HG03460 (cell line): ENCODE data around the gene GSK3A.
A peak's percentile ranks its signal among the peaks of the same experiment; 100 is the strongest.

ENCODE experiments used
- ATAC-seq: cut with Tn5 transposase; IDR thresholded peaks from one replicate; pipeline ENCODE4 v1.9.1; 2021; ENCODE audit not compliant: unreplicated experiment

GSK3A gene

GRCh38 chr19:42229301-42229854, 13.0 kb downstream of the GSK3A start:
- no peak for ATAC-seq

GRCh38 chr19:42228641-42229040, 13.8 kb downstream of the GSK3A start:
- ATAC-seq: no peak

- no peak for ATAC-seq
Measured at GRCh38 chr19:42226886-42227285, 15.5 kb downstream of the GSK3A start.

DNA sequence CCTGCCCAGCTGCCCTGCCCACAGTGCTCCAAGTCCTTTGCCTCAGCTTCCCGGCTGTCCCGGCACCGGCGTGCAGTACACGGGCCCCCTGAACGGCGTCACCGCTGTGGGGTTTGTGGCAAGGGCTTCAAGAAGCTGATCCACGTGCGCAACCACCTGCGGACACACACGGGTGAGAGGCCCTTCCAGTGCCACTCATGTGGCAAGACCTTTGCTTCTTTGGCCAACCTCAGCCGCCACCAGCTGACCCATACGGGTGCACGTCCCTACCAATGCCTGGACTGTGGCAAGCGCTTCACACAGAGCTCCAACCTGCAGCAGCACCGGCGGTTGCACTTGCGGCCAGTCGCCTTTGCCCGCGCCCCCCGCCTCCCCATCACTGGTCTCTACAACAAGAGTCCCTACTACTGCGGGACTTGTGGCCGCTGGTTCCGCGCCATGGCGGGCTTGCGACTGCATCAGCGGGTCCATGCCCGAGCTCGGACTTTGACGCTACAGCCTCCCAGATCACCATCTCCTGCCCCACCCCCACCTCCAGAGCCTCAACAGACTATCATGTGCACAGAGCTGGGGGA, 16.6 kb downstream of the GSK3A start:
- no peak for ATAC-seq

DNA sequence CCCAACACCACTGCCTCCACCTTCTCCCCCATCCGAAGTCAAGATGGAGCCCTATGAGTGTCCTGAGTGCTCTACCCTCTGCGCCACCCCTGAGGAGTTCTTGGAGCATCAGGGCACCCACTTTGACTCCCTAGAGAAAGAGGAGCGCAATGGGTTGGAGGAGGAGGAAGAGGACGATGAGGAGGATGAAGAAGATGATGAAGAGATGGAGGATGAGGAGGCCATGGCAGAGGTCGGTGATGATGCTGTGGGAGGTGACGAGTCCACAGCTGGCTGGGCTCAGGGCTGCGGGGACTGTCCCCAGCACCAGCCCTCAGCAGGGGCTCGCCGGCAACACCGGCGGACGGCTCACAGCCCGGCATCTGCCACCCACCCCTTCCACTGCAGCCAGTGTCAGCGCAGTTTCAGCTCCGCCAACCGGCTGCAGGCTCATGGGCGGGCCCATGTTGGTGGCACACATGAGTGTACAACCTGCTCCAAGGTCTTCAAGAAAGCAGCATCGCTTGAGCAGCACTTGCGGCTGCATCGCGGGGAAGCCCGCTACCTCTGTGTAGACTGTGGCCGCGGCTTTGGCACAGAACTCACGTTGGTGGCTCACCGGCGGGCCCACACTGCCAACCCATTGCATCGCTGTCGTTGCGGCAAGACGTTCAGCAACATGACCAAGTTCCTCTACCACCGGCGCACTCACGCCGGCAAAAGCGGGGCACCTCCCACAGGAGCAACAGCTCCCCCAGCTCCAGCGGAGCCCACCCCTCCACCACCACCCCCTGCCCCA, 17.3 kb downstream of the GSK3A start:
- ATAC-seq: no peak

DNA sequence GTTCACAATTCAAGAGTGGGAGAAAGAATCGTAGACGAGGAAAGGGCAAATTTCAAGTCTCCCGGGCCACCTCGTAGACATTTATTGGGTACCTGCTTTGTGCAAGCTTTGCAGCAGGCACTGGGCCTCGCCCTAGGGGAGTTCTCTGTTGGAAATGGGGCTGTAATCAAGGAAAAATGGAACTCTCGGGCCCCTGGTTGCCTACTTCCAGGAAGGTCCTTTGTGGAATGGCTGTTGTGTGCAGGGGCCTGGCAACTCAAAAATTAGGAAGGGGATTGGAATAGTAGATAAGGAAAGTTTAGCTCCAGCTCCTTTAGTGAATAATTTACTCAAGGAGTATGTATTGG, 21.7 kb downstream of the GSK3A start:
- ATAC-seq: no peak

DNA sequence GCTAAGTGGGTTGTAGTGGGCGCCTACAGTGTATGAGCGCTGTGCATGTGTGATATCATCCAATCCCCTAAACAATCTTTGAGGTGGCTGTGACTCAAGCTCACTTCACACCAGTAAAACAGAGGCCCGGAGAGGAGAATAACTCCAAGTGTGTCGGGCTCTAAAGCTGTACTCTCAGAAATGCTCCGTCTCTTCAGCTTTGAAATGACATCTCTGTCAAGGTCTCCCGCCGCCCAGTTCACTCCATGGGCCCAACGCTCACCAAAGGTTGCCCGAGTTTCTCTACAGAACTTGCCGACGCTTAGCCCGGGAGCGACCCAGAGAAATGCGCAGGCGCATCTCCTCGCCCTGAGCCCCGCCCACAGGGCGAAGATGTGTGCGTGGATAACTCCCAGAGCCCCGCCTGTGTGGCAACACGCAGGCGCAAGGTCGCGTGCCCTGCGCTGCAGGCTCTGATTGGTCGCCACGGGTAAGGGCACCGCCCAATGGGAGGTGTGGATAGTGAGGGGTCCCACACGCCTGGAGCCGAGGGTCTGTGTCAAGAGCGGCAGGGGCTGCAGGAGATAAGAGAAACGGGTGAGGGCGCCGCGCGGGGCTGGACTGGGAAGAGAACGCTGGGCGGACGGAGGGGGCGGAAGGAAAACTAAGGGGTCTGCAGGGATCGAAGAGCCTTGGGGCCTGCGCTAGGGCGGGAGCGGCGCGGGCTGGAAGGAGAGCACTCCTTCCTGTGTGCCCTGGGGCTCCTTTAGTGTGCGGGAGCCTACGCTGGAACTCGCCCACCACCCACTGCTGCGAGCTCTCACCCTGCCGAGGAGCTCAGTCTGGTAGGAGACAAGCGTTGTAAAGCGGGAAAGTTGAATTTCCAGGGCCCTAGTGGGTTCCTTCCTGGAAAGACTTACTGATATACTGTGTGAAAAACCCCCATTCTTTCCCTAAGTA, 22.3 kb downstream of the GSK3A start, which contains the start of gene ZNF526:
Gene ZNF526 (plus strand): TSS at position 501 of the 939 bp plus-strand sequence. CDS start 4,092 bp downstream, outside the sequence.
- ATAC-seq: peak; percentile 74

DNA sequence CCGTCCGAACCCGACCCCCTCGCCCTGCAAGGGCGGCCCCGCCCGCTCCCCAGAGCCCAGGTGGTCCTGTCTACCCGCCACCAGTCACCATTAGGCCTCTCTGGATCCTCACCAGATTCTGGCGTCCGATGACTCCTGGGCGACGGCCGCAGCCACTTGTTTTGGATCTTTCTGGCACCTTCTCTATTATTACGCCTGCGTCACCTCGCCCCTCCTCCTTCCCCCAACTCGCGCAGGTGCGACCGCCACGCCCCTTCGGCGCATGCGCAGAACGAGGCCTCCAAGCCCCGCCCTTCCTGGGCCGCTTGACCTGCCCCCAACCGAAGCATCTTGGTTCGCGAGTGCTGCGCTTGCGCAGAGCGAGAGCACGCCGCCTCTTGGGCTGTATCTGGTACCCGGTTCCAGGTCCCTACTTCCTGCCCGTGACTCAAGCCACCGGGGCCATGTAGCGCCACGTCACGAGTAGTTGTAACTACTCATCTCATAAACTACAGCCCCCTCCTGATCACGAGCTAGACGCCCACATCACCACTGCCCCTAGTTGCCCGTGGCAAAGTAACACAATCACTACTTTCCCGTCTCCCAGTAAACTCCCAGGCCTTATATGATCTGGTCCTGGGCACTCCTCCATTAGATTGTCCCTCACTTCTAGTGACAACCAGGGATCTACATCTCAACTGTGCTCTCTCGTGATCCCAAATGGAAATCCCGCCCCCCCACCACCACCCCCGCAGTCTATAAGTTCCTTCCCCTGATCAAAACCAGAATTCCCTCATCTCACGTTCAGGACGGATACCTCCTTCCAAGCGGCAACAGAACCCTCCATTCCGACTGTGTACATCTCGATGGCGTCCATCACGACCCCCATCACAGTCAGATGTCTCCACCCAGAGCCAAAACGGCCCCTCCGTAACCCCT, 24.6 kb downstream of the GSK3A start, which contains the start of gene DEDD2:
Gene DEDD2 (minus strand): TSS at position 158 of the 918 bp plus-strand sequence. CDS start 670 bp downstream, outside the sequence.
- ATAC-seq: peak; percentile 59

DNA sequence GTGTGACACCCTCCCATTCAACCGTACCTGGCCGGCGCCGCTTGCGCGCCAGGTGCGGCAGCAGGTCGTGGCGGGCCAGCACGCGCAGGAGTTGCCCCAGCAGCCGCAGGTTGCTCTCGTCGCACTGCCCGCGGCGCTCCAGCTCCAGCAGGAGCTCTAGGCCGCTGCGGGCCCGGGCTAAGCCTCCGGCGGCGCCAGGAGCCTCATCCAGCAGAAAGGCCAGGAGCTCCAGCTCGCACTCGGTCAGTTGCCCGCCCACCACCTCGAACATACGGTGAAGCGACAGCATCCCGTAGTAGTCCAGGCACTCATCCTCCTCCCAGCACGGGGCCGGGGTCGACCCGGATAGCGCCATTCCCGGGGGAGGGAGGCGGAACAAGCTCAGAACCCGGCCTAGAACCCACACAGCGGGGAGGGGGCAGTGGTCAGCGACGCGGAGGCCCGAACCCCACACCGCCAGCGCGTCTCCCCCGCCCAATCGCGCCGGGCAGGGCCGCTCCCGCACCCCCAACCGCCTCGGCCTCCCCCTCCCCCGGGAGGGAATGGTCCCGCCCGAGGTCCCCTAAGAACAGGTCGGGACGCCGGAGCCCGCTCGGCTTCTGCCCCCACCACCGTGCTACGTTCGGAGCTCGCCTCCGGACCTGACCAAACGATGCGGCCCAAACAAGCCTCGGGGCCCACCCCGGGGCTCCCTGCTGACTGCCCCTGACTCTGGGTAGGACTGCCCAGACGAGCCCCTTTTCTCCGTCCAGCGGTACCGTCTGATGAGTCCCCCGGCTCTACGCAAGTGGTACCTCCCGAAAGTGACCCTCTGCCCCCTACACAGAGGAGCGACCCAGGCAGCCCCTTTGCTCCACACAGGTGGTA, 25.5 kb downstream of the GSK3A start:
- peak; percentile 6 for ATAC-seq

- no peak for ATAC-seq
Measured at GRCh38 chr19:42214810-42215485, 27.5 kb downstream of the GSK3A start.

GRCh38 chr19:42212886-42213285, 29.5 kb downstream of the GSK3A start:
- no peak for ATAC-seq

DNA sequence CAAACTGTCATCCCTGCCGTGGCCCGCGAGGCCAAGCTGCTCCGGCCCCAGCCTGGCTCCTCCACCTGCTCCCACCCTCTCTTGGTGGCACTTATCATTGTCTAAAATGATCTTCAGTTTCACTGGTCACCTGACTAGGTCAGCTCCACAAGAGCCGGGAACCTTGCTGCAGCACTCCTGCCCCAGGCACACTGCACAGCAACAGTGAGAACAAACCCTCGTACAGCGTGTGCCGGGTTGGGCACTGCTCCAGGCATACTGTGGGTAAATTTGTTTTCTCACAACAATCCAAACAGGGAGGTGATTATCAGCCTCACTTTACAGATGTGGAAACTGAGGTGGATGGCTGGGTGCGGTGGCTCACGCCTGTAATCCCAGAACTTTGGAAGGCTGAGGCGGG, 33.8 kb downstream of the GSK3A start:
- ATAC-seq: no peak

DNA sequence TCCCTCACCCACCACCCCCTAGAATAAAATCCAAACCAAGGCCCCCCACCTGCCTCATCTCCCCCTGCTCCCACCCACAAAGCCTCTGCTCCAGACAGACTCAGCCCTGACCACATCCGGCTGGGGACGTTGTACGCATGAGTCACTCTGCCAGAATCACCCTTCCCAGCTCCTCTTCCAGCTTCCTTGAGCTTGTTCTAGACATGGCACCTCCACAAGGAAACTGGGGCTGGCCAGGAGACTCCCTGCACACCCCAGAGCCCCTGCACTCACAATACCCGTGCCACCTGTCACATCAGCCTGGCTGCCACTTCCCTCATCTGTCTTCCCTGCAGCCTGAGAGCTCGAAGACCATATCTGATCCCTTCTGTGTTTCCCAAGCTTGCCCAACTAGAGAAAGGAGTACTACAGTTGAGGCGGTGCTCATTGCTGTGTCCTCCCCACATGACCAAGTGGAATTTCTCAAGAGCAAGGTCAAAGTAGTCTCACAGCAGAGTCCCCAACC, 34.6 kb downstream of the GSK3A start:
- no peak for ATAC-seq

DNA sequence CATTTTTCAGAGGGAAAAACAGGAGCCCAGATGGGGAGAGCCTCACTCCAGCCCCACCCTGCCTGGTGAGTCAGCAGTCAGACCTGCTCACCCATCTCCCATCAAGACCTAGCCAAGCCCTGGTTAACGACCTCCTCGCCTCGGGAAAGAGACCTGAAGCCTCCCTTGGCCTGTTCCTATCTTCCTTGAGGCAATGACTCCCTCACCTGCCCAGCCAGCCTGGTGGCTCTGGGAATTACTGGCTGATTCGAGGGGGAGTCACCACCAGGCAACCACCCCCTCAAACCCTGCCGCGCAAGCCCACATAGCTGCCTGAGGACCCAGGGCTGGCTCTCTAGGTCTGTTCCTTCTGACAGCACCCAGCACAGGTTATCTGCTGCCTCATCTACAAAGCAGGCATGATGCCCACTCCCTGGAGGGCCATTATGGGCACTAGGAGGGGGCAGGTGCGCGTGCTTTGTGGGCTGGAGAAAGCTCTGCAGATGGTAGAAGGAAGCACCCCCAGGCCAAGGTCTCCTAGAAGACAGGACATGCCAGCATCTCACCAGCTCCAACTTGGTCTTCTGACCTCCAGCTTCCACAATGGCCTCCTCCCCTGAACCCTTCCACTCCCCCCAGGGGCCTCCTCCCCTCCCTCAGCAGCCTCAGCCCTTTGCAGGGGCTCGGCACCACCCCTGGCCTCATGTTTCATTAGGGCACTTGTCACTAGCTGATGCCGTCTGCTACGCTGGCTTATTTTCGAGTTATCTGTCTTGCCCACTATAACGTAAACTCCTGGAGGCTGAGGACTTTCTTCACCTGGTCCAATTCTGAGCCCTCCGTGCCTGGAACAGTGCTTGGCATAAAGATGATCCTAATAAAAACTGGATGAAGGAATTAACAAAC, 35.3 kb downstream of the GSK3A start:
- no peak for ATAC-seq

DNA sequence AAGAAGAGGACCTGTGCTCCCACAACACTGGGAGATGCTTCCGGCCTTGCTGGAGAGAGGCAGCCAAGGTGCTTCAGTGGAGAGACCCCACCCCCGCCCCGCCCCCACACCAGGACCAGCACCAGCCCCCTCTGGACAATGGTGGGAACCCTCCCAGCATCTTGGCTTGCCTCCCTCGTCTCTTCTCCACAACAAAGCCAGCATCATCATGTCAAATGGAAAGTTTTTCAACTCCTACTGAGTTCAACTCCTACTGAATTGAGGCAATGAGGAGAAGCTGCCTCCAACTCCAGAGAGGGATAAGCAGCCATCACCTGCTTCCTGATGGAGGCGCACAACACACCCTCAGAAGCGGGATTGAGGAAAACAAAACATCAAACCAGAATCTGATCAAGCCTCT, 37.7 kb downstream of the GSK3A start:
- no peak for ATAC-seq

DNA sequence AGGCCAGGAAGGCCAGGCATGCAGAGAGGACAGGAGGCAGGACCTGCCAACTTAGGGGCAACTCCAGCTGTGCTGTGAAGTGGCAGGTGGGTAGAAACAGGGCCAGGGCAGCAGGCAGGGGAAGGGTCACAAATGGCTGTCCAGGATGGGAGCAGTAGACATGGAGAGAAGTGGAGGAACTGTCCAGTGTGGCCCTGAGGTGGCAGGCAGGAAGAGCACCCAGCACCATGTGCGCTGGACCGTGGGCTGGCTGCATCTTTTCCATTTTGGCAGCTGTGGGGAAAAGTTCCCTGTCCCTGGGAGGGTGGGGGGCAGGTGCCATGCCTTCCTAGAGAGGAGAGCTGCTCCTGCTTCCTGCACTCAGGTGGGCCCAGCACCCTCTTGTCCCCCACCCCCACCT, 38.7 kb downstream of the GSK3A start:
- ATAC-seq: no peak

DNA sequence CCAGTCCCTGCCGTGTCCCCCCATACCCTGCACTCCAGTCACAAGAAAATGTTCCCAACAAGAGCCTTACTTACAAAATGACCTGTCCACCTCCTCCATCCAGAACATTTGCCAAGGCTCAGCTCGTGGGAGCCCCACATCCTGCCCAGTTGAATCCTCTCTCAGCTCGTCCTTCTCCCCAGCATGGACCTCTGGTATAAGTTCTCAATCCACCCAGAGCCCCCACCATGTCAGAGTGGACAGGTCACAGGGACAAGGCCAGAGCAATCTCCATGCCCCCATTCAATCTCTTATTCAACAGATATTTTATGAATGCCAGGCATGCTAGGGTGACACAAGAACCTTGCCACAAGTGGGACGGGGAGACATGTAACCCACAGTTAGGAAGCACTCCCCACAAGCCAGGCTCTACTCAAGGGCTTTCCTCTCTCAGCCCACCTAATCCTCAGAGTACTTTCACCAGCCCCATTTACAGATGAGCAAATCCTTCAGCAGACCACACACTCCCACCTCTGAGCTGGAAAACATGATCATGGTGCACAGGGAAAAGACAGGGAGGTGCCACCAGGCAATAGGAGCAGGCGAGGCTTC, 40.0 kb downstream of the GSK3A start:
- ATAC-seq: no peak
